ENCODE data around the gene TFCP2. TPM values are rescaled to one million over a fixed set of nuclear protein-coding genes. Genes with fewer than 3 reads are reported as not detected.
"Not testable (repeated sequence)": the region's sequence is repeated elsewhere in the genome, so short reads cannot be mapped to it uniquely, and the experiment has no call there.

The TFCP2 gene
- 10 to 100 TPM; 44.1 to 47.2 TPM for total RNA-seq
- 36.5 TPM for polyA plus RNA-seq (2013, experiment 1 of 2)
- 37.0 TPM for polyA plus RNA-seq (2013, experiment 2 of 2)
- long read RNA-seq, experiment 1, transcript TFCP2-201 (15 exons, 3,546 nt): major isoform, 5 of 21 reads
- long read RNA-seq, experiment 1, partial matches to known transcripts: 5 of 21 reads
- long read RNA-seq, experiment 1, other reads (novel, unspliced or antisense): 11 of 21 reads
- long read RNA-seq, experiment 2, transcript TFCP2-201 (15 exons, 3,546 nt): major isoform, 36 of 70 reads
- long read RNA-seq, experiment 2, partial matches to known transcripts: 5 of 70 reads
- long read RNA-seq, experiment 2, other reads (novel, unspliced or antisense): 29 of 70 reads
- long read RNA-seq, experiment 3, transcript TFCP2-201 (15 exons, 3,546 nt): major isoform, 66 of 96 reads
- long read RNA-seq, experiment 3, partial matches to known transcripts: 4 of 96 reads
- long read RNA-seq, experiment 3, other reads (novel, unspliced or antisense): 26 of 96 reads
- long read RNA-seq, experiment 4, transcript TFCP2-201 (15 exons, 3,546 nt): major isoform, 6 of 25 reads
- long read RNA-seq, experiment 4, partial matches to known transcripts: 3 of 25 reads
- long read RNA-seq, experiment 4, other reads (novel, unspliced or antisense): 16 of 25 reads

DNA sequence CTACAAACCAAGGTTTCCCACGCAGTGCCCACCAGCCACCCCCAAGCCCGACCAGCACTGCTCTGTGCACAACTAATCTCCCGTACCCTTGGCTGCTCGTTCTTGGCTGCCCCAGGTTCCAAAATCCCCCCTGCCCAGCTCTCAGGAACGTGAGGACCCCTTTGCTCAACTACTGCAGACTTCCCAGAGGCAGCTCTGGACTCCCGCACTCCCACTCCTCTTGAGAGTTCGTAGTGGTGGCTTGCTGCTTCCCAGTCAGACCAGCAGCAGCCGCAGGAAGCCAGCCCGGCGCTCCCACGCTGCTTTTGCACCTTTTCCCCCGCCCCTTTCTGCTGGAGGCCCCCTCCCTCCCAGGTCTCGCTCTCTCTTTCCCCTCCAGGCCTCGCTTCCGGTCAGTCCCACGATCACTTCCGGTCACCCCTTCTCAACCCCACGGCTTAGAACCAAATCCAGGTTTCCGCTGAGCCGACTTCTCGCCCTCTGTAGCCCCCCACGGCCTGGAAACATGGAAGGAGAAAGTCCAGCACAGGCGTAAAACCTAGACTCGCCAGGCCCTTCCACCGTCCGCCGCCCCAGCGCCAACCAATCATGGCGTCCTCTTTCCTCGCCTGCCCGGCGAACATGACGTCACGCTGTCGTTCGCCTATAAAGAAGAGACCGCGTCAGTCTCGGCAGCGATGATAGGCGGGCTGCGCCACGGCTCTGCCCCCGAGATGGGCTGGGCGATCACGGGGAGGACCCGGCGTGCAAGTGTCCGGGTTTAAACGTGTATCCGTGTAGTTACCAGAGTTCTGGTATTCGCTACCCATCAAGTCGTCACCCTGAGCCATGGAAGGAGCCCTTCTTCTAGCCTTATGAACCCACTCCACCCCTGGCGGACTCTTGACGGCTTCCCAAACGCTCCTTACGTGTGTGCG, at the start of gene TFCP2:
Gene TFCP2 (minus strand): TSS at position 621 of the 917 bp plus-strand sequence. CDS start 713 bp downstream, outside the sequence.
- Mint-ChIP-seq H3K4me1 (no peaks in the 10 kb centered on the region), H3K27me3 (ENCODE audit: insufficient read depth) (peaks cover 3% of the 10 kb centered on the region), H3K27ac (no peak within 1 kb of the TSS), H3K36me3 (ENCODE audit: low read depth) (peaks cover 5% of the 10 kb centered on the region), H3K4me3 (no peak within 1 kb of the TSS), H3K9me3 (no peaks in the 10 kb centered on the region)
- peak within 1 kb of the TSS; percentile 99 for H3K27ac ChIP-seq (ENCODE audit: low read depth, low read length)
- peak; percentile 99 for DNase-seq
- peak within 1 kb of the TSS; percentile 91 for H3K9ac ChIP-seq (ENCODE audit: extremely low read depth, low read length, poor library complexity, severe bottlenecking)
- H3K4me1 ChIP-seq (ENCODE audit: control insufficient read depth, insufficient read depth, low read length): no peaks in the 10 kb centered on the region
- no peaks in the 10 kb centered on the region for H3K9me3 ChIP-seq (ENCODE audit: control insufficient read depth, low read length)
- 12 to 36% methylated on average over 32 to 58 of the region's 58 CpGs for WGBS, 2 experiments (ENCODE audit: insufficient coverage in 1 of 2, insufficient read length in 1 of 2)
- peak within 1 kb of the TSS; percentile 93 for H3K4me3 ChIP-seq (ENCODE audit: low read length)
- H3K27me3 ChIP-seq (ENCODE audit: control insufficient read depth, insufficient read depth, low read length, poor library complexity, severe bottlenecking): no peaks in the 10 kb centered on the region
- no peaks in the 10 kb centered on the region for H3K36me3 ChIP-seq (ENCODE audit: control insufficient read depth, insufficient read depth, low read length)
- no peak for TF ChIP-seq CTCF (conservative IDR thresholded peaks at IDR 0.05)

DNA sequence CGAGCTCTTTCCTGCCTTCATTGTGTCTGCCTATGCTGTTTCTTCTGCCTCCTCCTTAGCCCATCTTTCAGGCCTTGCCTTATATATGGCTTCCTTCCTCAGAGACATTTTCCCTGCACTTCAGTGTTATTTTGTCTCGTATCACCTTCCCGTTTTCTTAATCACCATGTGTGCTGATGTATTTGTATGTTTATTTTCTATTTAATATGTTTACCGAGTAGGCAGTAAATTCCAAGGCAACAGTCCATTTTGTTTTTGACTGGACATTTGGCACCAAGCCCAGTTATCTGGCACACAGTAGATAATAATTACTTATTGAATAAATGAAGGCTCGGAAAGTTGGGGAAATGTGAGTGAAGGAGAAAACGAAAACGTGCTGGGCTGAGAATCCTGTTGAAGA, 49.5 kb upstream of the TFCP2 start:
- DNase-seq: no peak
- Histone ChIP-seq H3K4me3 (ENCODE audit: low read length) (no peak overlapping the region), H3K9me3 (ENCODE audit: control insufficient read depth, low read length) (no peaks in the 10 kb centered on the region), H3K27me3 (ENCODE audit: control insufficient read depth, insufficient read depth, low read length, poor library complexity, severe bottlenecking) (no peaks in the 10 kb centered on the region), H3K4me1 (ENCODE audit: control insufficient read depth, insufficient read depth, low read length) (peaks cover 4% of the 10 kb centered on the region), H3K36me3 (ENCODE audit: control insufficient read depth, insufficient read depth, low read length) (no peaks in the 10 kb centered on the region), H3K27ac (ENCODE audit: low read depth, low read length) (no peak overlapping the region), H3K9ac (ENCODE audit: extremely low read depth, low read length, poor library complexity, severe bottlenecking) (no peak overlapping the region)
- WGBS, 2 experiments (ENCODE audit: insufficient coverage in 1 of 2, insufficient read length in 1 of 2): 84 to 96% methylated on average over 4 to 7 of the region's 7 CpGs
- H3K4me3 Mint-ChIP-seq: no peak overlapping the region
- H3K9me3 Mint-ChIP-seq: no peaks in the 10 kb centered on the region
- no peaks in the 10 kb centered on the region for H3K27me3 Mint-ChIP-seq (ENCODE audit: insufficient read depth)
- H3K4me1 Mint-ChIP-seq: peaks cover 12% of the 10 kb centered on the region
- TF ChIP-seq CTCF (conservative IDR thresholded peaks at IDR 0.05): no peak
- no peak overlapping the region for H3K27ac Mint-ChIP-seq
- H3K36me3 Mint-ChIP-seq (ENCODE audit: low read depth): peaks cover 11% of the 10 kb centered on the region

DNA sequence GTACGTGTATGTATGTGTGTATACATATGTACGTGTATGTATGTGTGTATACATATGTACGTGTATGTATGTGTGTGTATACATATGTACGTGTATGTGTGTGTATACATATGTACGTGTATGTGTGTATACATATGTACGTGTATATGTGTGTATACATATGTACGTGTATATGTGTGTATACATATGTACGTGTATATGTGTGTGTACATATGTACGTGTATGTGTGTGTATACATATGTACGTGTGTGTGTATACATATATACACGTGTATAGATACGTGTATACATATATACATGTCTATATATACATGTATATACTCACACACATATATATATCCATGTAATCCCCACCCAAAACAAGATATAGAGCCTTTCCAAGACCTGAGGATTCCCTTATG, 46.9 kb upstream of the TFCP2 start:
- not testable (repeated sequence) for H3K27me3 Mint-ChIP-seq (ENCODE audit: insufficient read depth); H3K4me3 Mint-ChIP-seq
- WGBS, 2 experiments (ENCODE audit: insufficient coverage in 1 of 2, insufficient read length in 1 of 2): 92 to 93% methylated on average over 9 of the region's 12 CpGs

More for the DNA sequence above, 46.9 kb upstream of the TFCP2 start:
- H3K9ac ChIP-seq (ENCODE audit: extremely low read depth, low read length, poor library complexity, severe bottlenecking); H3K9me3 Mint-ChIP-seq; DNase-seq; H3K9me3 ChIP-seq (ENCODE audit: control insufficient read depth, low read length); H3K4me1 ChIP-seq (ENCODE audit: control insufficient read depth, insufficient read depth, low read length); H3K36me3 ChIP-seq (ENCODE audit: control insufficient read depth, insufficient read depth, low read length); H3K27me3 ChIP-seq (ENCODE audit: control insufficient read depth, insufficient read depth, low read length, poor library complexity, severe bottlenecking); H3K27ac Mint-ChIP-seq; H3K27ac ChIP-seq (ENCODE audit: low read depth, low read length): not testable (repeated sequence)
- peaks cover 12% of the 10 kb centered on the region for H3K4me1 Mint-ChIP-seq
- H3K4me3 ChIP-seq (ENCODE audit: low read length): peak overlapping the region; percentile 84
- H3K36me3 Mint-ChIP-seq (ENCODE audit: low read depth): peaks cover 10% of the 10 kb centered on the region

Measured in endodermal cell (in vitro differentiated cells).